Uterus (tissue), 4 donors: ENCODE measurements around the gene CCN5. TPM values are rescaled to one million over a fixed set of nuclear protein-coding genes. Genes with fewer than 3 reads are reported as not detected.
A peak's percentile ranks its signal among the peaks of the same experiment; 100 is the strongest.

Source experiments
- DNase-seq, 2 donors: peaks; one replicate each; pipeline ENCODE4 v3.0.0-alpha.2; 2019 to 2020
- H3K27ac ChIP-seq, 2 donors: fragments of 200-600 bp; sonication (generic); 1 replicate in 1 of 2; 2 replicates in 1 of 2; pipeline ENCODE4 v1.5.1; 2016 to 2018
- H3K27me3 ChIP-seq, 2 donors: fragments of 200-600 bp; sonication (generic); one replicate each; pipeline ENCODE4 v1.5.1; 2018 to 2019; ENCODE audit warnings: control low read depth in 1 of 2
- H3K36me3 ChIP-seq, 2 donors: fragments of 200-600 bp; sonication (generic); one replicate each; pipeline ENCODE4 v1.5.1; 2019; ENCODE audit warnings: control low read depth in 1 of 2
- H3K4me1 ChIP-seq, 2 donors: fragments of 200-600 bp; sonication (generic); one replicate each; pipeline ENCODE4 v1.5.1; 2018 to 2019; ENCODE audit warnings: control low read depth in 1 of 2
- H3K4me3 ChIP-seq, 2 donors: fragments of 200-600 bp; sonication (generic); 1 replicate in 1 of 2; 2 replicates in 1 of 2; pipeline ENCODE4 v1.5.1; 2018 to 2019; ENCODE audit warnings: mild to moderate bottlenecking in 1 of 2
- H3K9me3 ChIP-seq, 2 donors: fragments of 200-600 bp; sonication (generic); one replicate each; pipeline ENCODE4 v1.5.1; 2019; ENCODE audit warnings: control low read depth in 1 of 2
- POLR2A ChIP-seq, 2 donors: fragments of 450-650 bp; IDR thresholded peaks; one replicate each; pipeline ENCODE4 v1.6.1; 2016; ENCODE audit warnings: antibody characterized with exemption in 2 of 2, mild to moderate bottlenecking in 1 of 2, moderate library complexity in 1 of 2
- intact Hi-C: fragments of 100-400 bp; cut with DNase I; formaldehyde crosslinking; loops from one replicate; pipeline ENCODE4 v1.15.1; 2023; ENCODE audit warnings: low total_unique reads
- total RNA-seq, 4 donors: library from RNA; depleted of rRNA in 3 of 4; stranded (reverse); fragments of >200 nt in 3 of 4; gene quantifications; one replicate each; pipeline versions ENCODE4 v1.1.0 to v1.2.4, GENCODE V29; 2014 to 2023
- TF ChIP-seq, protein P1 (sequence below), 4 experiments: fragments of 200-600 bp in 2 of 4; fragments of 450-650 bp in 2 of 4; sonication (generic) in 2 of 4; IDR thresholded peaks; one replicate each; pipeline ENCODE4 v1.5.1; 2016 to 2019; ENCODE audit warnings: antibody characterized with exemption in 4 of 4, mild to moderate bottlenecking in 2 of 4, moderate library complexity in 1 of 4
- donor health status: DM: yes; HTN: yes; CAD: no.

The CCN5 gene
- total RNA-seq, 4 donors from 2014 or later, result 19.4 to 47.9 (median 29.7) TPM; not detected in 1

DNA sequence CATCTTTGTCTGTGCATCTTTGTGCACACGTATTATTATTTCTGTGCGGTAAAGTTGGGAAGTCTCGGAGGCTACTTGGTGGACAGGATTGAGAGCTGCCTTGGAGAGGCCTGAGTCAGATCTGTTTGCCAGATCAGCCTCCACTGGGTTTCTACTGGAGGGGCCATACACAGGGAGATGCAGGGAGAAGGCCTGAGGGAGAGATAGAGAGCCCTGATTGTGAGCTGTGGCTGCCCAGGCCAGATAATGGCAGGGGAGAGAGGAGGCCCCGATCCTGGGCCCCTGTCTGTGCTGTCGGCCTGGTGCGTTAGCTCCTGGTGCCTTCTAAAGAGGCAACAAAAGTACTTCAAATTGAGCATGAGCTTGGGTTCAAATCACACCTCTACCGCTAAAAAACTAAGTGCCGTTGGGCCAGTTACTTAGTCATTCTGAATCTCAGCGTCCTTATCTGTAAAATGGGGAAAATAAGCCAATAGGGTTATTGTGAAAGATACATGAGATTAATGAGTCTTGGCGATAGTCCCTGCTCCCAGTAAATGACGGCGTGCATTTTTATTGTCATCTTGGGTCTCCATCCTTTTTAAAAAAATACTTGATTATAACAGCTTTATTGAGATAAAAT lies 36.1 kb upstream of the CCN5 start:
- H3K4me3 ChIP-seq, result no peak overlapping the region
- TF ChIP-seq, protein P1, sequence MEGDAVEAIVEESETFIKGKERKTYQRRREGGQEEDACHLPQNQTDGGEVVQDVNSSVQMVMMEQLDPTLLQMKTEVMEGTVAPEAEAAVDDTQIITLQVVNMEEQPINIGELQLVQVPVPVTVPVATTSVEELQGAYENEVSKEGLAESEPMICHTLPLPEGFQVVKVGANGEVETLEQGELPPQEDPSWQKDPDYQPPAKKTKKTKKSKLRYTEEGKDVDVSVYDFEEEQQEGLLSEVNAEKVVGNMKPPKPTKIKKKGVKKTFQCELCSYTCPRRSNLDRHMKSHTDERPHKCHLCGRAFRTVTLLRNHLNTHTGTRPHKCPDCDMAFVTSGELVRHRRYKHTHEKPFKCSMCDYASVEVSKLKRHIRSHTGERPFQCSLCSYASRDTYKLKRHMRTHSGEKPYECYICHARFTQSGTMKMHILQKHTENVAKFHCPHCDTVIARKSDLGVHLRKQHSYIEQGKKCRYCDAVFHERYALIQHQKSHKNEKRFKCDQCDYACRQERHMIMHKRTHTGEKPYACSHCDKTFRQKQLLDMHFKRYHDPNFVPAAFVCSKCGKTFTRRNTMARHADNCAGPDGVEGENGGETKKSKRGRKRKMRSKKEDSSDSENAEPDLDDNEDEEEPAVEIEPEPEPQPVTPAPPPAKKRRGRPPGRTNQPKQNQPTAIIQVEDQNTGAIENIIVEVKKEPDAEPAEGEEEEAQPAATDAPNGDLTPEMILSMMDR (IDR thresholded peaks at IDR 0.05), result no peak
- no peak for TF ChIP-seq POLR2A (IDR thresholded peaks at IDR 0.05)
- H3K27me3 ChIP-seq, result no peaks in the 10 kb centered on the region
- H3K27ac ChIP-seq, result no peak overlapping the region
- no peaks in the 10 kb centered on the region for H3K9me3 ChIP-seq
- no peaks in the 10 kb centered on the region for H3K36me3 ChIP-seq
- intact Hi-C loops, result no loop called here
- no peak for DNase-seq
- no peaks in the 10 kb centered on the region for H3K4me1 ChIP-seq

DNA sequence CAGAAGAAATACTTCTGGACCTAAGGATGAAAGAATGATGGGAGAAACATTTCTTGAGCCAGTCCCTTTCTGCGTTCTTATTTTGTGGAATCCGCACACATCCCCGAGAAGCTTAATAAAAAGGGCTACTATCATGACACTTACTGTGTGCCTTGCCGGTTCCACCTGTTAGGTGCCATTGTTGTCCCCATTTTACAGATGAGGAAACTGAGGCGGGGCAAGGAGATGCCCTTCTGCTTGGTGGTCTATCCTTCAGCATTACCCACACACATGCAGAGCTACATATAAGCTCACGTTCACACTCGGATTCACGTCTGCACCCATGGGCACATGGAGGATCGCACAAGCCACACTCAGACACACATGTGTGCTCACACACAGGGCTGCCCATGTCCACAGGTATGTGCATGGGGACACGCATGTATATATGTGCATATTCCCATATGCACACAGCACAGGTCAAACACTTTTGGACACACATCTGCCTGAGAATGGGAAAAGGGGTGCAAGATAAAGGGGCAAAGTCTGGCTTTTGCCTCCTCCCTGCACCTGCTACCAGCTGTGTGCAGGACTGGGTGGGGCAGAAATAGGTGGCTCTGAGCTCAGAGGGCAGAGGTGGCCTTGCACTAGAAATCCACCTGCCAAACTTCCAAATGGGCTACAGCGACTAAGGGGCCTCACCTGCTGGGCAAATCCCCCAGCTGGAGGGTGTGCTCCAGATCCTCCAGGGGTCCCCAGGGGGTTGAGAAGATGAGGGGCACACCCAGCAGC lies 33.2 kb upstream of the CCN5 start:
- Histone ChIP-seq H3K27ac (no peak overlapping the region), H3K27me3 (no peaks in the 10 kb centered on the region), H3K9me3 (no peaks in the 10 kb centered on the region), H3K4me3 (no peak overlapping the region), H3K4me1 (no peaks in the 10 kb centered on the region), H3K36me3 (no peaks in the 10 kb centered on the region)
- intact Hi-C loops, result loop anchor here (5.0 kb wide), 1 partner anchor 185 kb away; no protein-coding TSS in a partner anchor
- TF ChIP-seq, protein P1 (IDR thresholded peaks at IDR 0.05), result no peak
- TF ChIP-seq POLR2A (IDR thresholded peaks at IDR 0.05), result no peak
- no peak for DNase-seq

DNA sequence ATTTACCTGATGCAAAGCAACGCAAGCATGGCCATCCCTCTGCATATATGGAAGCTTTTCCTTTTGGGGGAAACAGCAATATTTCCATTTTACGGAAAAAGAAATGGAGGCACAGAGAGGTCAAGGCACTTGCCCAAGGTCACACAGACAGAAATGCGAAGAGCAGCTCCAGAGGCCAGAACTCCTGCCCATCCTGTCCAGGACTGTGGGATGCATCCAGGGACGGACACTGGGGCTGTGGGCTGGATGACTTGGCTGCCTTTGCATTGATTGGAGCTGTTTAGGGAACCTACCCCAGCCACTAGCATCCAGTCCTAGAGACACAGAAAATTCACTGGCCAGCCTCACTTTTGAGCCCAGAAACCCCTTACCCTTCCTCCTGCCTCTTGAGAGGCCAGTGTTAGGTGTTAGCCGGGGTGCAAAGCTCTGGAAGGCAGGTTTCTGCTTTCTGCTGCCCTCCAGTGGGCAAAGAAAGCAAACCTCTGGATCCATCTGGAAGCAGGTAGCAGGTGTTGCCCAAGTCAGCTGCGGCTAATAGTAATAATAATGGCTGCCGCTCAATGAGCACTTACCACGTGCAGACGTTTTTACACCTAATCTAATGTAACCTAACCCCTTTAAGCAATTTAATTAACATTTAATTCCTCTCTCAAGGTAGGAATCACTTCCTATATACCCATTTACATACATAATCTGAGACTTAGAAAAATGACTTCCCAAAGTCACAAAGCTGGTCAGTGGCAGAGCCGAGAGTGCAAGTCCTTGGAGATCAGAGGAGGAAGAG lies 31.7 kb upstream of the CCN5 start:
- Histone ChIP-seq H3K27me3 (no peaks in the 10 kb centered on the region), H3K36me3 (no peaks in the 10 kb centered on the region), H3K27ac (no peak overlapping the region), H3K4me1 (no peaks in the 10 kb centered on the region), H3K9me3 (no peaks in the 10 kb centered on the region), H3K4me3 (no peak overlapping the region)
- DNase-seq, result no peak
- intact Hi-C loops, result loop anchor here (5.0 kb wide), 1 partner anchor 184 kb away; no protein-coding TSS in a partner anchor
- no peak for TF ChIP-seq POLR2A (IDR thresholded peaks at IDR 0.05)
- TF ChIP-seq, protein P1 (IDR thresholded peaks at IDR 0.05), result peak in 3 of 4 experiments; percentile 23 to 33 (median 32)

DNA sequence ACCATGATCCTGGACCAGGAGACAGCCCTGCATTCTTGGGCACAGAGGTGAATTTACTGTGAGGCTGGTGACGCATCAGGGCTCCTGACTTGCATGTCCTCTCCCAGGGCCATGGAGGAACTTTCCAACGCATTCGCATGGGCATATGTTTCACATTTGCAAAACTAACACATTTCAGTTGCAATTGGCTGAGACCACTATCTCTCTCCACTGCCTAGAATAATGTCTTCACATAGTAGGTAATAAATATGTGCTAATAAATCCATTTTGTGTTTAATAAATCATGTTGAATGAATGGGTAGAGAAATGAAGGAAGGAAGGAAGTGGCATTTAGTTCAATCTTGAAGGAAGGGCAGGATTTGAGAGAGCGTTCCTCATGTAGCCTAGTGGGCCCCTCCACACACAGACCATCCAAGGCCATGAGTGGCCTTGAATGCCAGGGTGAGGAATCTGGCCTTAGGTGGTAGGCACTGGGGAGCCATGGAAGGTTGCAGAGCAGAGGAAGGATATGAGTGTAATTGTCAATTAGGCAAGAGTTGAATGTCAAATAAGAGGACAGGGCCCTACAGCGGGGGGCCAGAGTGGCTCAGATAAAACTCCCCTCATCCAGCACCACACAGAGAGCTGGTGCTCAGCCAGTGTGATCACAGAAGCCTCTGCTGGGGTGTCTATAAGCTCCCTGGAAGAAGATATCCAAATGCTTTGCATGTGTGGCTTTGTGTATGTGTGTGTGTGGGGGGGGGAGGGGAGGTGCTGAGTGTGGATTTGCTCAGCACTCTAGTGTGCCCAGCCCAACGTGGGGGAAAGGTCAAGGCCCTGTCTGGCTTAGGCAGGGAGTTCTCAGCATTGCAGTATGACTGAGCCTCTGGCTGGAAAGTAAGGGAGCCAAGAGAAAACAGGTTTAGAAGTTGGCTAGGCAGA lies 30.9 kb upstream of the CCN5 start:
- Histone ChIP-seq H3K36me3 (no peaks in the 10 kb centered on the region), H3K4me3 (no peak overlapping the region), H3K27me3 (no peaks in the 10 kb centered on the region), H3K4me1 (no peaks in the 10 kb centered on the region), H3K9me3 (no peaks in the 10 kb centered on the region), H3K27ac (no peak overlapping the region)
- no peak for DNase-seq
- TF ChIP-seq POLR2A (IDR thresholded peaks at IDR 0.05), result no peak
- TF ChIP-seq, protein P1 (IDR thresholded peaks at IDR 0.05), result no peak
- intact Hi-C loops, result loop anchor here (5.0 kb wide), 1 partner anchor 183 kb away; no protein-coding TSS in a partner anchor
